Ramos (cell line): Measurements from ENCODE around the gene PRSS56.
"Not testable (repeated sequence)": the region's sequence is repeated elsewhere in the genome, so short reads cannot be mapped to it uniquely, and the experiment has no call there.

Experiments
- in situ Hi-C: fragments of 300-500 bp; cut with MboI; formaldehyde crosslinking; loops from one replicate; pipeline ENCODE4 v1.14.3; 2022; ENCODE audit warnings: low sequenced_read_pairs; ENCODE audit not compliant: unreplicated experiment

PRSS56 gene

GRCh38 chr2:232551776-232552175 is 31.6 kb downstream of the PRSS56 start:
- in situ Hi-C loops: no loop called here

DNA sequence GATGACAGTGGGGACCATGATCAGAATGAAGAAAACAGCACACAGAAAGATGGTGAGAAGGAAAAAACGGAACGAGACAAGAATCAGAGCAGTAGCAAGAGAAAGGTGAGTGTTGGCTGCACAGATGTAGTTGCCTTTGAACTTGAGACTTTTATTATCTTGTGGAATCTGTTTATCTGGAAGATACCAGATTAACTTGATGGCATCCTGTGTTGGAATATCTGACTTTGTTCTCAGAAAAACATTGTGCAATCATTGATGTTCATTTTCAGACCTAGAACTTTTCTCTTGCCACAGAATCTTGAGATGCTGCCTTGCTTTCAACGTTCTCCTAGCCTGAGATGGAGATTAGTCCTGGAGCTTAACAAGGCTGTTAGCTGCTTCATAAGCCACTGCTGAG is 36.2 kb downstream of the PRSS56 start:
- in situ Hi-C loops: no loop called here

DNA sequence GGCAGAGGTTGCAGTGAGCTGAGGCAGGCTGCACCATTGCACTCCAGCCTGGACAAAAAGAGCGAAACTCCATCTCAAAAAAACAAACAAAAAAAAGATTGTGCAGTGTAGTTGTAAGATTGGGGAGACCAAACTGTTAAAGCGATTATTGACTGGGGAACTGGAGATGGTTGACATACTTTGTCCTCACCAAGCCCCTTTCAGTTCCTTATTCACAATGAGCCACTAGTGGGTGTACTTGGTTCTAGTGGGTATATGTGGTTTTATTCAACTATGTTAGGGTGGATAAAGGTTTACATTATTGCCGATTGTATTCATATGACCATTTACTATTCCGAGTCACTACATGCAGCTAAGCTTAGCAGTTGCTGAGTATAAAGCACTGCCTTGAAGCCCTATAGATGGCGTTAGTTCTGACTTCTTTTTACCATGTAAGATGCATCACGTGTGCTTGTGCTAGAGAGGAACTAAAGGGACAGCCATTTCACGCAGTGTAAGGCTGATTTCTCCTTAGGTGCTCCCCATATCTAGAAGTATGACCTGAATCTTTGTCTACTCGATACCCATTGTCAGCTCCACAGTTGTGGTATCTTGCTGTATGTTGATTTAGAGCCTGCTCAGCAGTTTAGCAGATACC is 42.4 kb downstream of the PRSS56 start:
- in situ Hi-C loops: no loop called here

- in situ Hi-C loops: no loop called here
Measured at GRCh38 chr2:232563580-232563979, 43.4 kb downstream of the PRSS56 start.

- in situ Hi-C loops: no loop called here
Measured at GRCh38 chr2:232567721-232568120, 47.5 kb downstream of the PRSS56 start.

GRCh38 chr2:232568161-232568560 is 48.0 kb downstream of the PRSS56 start:
- in situ Hi-C loops: no loop called here

- in situ Hi-C loops: no loop called here
Measured at GRCh38 chr2:232569541-232569940, 49.4 kb downstream of the PRSS56 start.

DNA sequence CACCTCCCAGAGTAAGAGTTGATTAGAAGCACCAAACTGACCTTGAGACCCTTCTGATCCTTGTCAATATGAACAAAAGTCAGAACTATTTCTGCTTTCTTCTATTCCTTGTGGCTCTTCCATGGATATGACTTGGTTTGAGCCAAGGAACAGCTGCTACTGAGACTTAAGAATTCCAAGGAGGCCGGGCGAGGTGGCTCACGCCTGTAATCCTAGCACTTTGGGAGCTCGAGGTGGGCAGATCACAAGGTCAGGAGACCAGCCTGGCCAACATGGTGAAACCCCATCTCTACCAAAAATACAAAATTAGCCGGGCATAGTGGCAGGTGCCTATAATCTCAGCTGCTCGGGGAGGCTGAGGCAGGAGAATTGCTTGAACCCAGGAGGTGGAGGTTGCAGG is 50.3 kb downstream of the PRSS56 start:
- in situ Hi-C loops: not testable (repeated sequence)

DNA sequence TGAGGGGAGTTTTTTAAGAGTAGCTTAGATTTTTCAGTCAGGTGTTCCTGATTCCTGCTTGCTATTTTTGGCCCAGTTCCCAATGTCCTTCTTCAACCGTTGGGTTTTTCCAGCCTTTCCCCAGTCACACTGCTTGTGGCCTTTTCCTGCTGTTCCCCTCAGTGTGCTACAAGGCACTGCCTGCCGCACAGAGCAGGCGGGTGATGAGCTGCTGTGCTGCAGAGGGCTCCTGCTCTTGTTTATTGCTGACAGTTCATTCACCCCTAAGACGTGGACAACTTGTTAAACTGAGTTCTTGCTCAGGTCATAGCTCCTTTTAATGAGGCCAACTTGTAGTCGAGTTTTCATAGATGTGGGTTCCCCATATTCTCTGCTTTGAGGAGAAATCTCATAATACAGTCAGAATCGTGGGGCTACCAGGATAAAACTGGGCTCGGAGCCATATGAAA is 50.9 kb downstream of the PRSS56 start:
- in situ Hi-C loops: no loop called here

DNA sequence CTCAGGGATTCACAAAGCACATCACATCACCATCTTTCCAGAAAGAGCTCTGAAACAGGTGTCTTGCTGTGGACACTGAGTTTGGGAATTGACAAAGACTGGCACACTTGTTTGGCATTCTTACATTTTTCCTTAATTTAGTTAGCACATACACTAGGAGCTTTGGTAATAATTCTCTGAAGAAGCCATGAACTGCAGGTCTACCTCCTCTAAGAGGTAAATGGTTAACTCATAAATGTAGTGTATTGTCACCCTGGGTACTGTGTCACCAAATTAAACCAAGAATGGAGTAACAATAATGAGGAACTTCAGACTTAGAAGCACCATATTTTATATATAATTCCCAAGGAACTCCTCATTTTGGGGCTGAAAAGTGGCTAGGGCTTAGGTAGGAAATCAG is 52.9 kb downstream of the PRSS56 start:
- in situ Hi-C loops: no loop called here

GRCh38 chr2:232573771-232574435 is 53.7 kb downstream of the PRSS56 start:
- in situ Hi-C loops: no loop called here

- in situ Hi-C loops: no loop called here
Measured at GRCh38 chr2:232574674-232575403, 54.7 kb downstream of the PRSS56 start.
